GM23248 (cell line): Measurements from ENCODE around the gene AKT3. TPM values are rescaled to one million over a fixed set of nuclear protein-coding genes. Genes with fewer than 3 reads are reported as not detected.

Experiments used
- DNase-seq: peaks from one replicate; pipeline ENCODE4 v3.0.0-alpha.2; 2015
- H2AFZ ChIP-seq: fragments of 200-600 bp; sonication (generic); 2 replicates; pipeline ENCODE4 v1.6.1; 2016; ENCODE audit warnings: antibody characterized with exemption
- H3F3A ChIP-seq: fragments of 200-600 bp; sonication (generic); 2 replicates; pipeline ENCODE4 v1.6.1; 2016; ENCODE audit warnings: mild to moderate bottlenecking, antibody characterized with exemption, mixed run types; ENCODE audit not compliant: insufficient read depth
- H3K27ac ChIP-seq: fragments of 200-600 bp; sonication (generic); 2 replicates; pipeline ENCODE4 v1.5.1; 2016; ENCODE audit warnings: mild to moderate bottlenecking
- H3K27me3 ChIP-seq: fragments of 200-600 bp; sonication (generic); replicated peaks from 2 replicates; pipeline ENCODE4 v1.6.1; 2016; ENCODE audit warnings: mild to moderate bottlenecking; ENCODE audit not compliant: insufficient read depth
- H3K36me3 ChIP-seq: fragments of 200-600 bp; sonication (generic); 2 replicates; pipeline ENCODE4 v1.6.1; 2016; ENCODE audit warnings: low read depth, mild to moderate bottlenecking
- H3K4me1 ChIP-seq: fragments of 200-600 bp; sonication (generic); 2 replicates; pipeline ENCODE4 v1.6.1; 2016; ENCODE audit warnings: mild to moderate bottlenecking; ENCODE audit not compliant: insufficient read depth
- H3K4me2 ChIP-seq: fragments of 200-600 bp; sonication (generic); one replicate; pipeline ENCODE4 v1.6.1; 2016; ENCODE audit warnings: mild to moderate bottlenecking; ENCODE audit not compliant: unreplicated experiment
- H3K4me3 ChIP-seq: fragments of 200-600 bp; sonication (generic); 2 replicates; pipeline ENCODE4 v1.5.1; 2016; ENCODE audit warnings: mild to moderate bottlenecking
- H3K79me2 ChIP-seq: fragments of 200-600 bp; sonication (generic); 2 replicates; pipeline ENCODE4 v1.6.1; 2016; ENCODE audit warnings: mild to moderate bottlenecking; ENCODE audit not compliant: insufficient read depth
- H3K9ac ChIP-seq: fragments of 200-600 bp; sonication (generic); 2 replicates; pipeline ENCODE4 v1.6.1; 2016; ENCODE audit warnings: mild to moderate bottlenecking
- H3K9me2 ChIP-seq: fragments of 200-600 bp; sonication (generic); 2 replicates; pipeline ENCODE4 v1.6.1; 2016; ENCODE audit warnings: mixed run types, mild to moderate bottlenecking, moderate library complexity; ENCODE audit not compliant: insufficient read depth
- H3K9me3 ChIP-seq: fragments of 200-600 bp; sonication (generic); one replicate; pipeline ENCODE4 v1.6.1; 2017; ENCODE audit warnings: low read depth
- H4K20me1 ChIP-seq: fragments of 200-600 bp; sonication (generic); 2 replicates; pipeline ENCODE4 v1.6.0; 2016; ENCODE audit not compliant: insufficient read depth
- EZH2 ChIP-seq: fragments of 200-600 bp; sonication (generic); IDR thresholded peaks from 2 replicates; pipeline ENCODE4 v1.6.1; 2018; ENCODE audit warnings: antibody characterized with exemption, mild to moderate bottlenecking; ENCODE audit not compliant: insufficient read depth, poor library complexity, severe bottlenecking
- EZH2phosphoT487 ChIP-seq: fragments of 200-600 bp; sonication (generic); IDR thresholded peaks from 2 replicates; pipeline ENCODE4 v1.6.1; 2018; ENCODE audit warnings: antibody characterized with exemption, moderate library complexity, mild to moderate bottlenecking, low read depth; ENCODE audit not compliant: insufficient read depth
- WGBS, 2 experiments: methylation state at CpG; one replicate each; pipeline ENCODE4 v1.1.6; 2015 to 2017; ENCODE audit warnings: low lambda C conversion rate in 2 of 2, low coverage in 1 of 2; ENCODE audit errors: missing lambda C conversion rate in 2 of 2; 5-methylcytosine and 5-hydroxymethylcytosine counted together
- in situ Hi-C: fragments of 300-500 bp; cut with MboI; formaldehyde crosslinking; loops from 2 replicates; pipeline ENCODE4 v1.15.0; 2020
- polyA plus RNA-seq: library from polyadenylated mRNA; unstranded; fragments of >200 nt; fragmentation: Nextera tagmentation; extraction: Ambion mirVana; gene quantifications from 2 replicates; pipeline ENCODE4 v1.2.1, GENCODE V29; 2016
- total RNA-seq: library from RNA; depleted of rRNA; stranded (reverse); fragments of >200 nt; shearing (Covaris generic); gene quantifications from 2 replicates; pipeline ENCODE4 v1.2.3, GENCODE V29; 2014

AKT3 gene
- total and polyA plus RNA-seq, 2 experiments from 2014 or later: 9.1 to 31.2 TPM

DNA sequence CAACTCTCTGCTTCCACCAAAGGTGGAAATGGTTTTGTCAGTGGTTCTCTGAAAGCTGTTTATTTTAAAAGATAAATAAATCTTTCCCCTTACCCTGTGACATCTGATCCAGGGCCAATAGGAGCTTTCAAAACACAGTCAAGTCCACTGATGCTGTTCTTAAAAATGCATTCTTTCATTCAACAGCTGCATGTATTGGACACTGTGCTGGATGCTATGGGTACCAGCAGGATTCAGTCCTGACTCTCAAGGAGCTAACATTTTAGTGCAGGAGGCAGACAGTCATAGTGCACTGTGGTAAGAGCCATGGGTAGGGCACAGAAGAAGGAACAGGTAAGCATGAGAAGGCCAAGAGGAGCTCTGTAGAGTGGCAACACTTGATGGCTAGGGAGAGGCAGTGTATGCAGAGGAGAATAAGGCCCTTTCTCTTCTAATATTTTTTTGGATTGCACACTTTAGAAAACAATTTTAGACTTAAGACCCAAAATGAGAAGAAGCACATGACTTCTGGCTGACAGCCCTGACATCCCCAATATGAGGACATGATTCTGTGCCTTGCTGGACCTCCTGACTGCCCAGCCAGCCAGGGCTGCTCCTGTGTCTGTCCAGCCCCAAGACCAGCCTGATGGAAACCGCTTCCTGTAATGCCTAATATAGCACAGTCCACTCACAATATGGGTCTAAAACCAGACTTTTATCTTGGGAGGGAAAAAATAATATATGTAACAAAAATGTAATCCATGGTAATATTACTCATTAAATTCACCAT, 386.9 kb downstream of the AKT3 start:
- in situ Hi-C loops: no loop called here
- TF ChIP-seq EZH2phosphoT487: no peak
- no peak for TF ChIP-seq EZH2
- no peak for DNase-seq

DNA sequence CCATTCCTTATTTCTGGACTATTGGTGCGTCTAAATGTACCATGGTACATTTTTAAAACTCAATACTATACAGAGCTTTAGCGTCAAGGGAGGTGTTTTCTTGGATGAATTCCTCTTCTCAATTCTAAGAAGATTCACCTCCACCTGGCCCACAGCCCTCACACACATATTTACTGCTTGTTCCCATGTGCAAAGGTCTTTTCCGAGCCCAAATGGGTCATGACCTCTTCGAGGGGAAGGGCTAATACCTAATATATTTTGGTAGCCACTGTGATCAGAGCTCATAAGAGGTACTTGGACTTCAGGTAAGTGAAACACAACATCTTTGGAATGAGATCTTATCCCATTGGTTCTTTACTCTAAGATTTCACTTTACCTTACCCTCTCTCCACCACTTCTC, 388.3 kb downstream of the AKT3 start:
- no peaks in the 10 kb centered on the region for H3K9me2 ChIP-seq

More for the DNA sequence above, 386.9 kb downstream of the AKT3 start:
- no peak overlapping the region for H3K4me2 ChIP-seq
- H3K9ac ChIP-seq: no peak overlapping the region
- no peaks in the 10 kb centered on the region for H3K79me2 ChIP-seq
- no peak overlapping the region for H3K27ac ChIP-seq
- H3K36me3 ChIP-seq: no peaks in the 10 kb centered on the region
- no peak overlapping the region for H2AFZ ChIP-seq
- no peaks in the 10 kb centered on the region for H3K4me1 ChIP-seq
- H3K9me2 ChIP-seq: no peaks in the 10 kb centered on the region
- no peaks in the 10 kb centered on the region for H3K9me3 ChIP-seq
- no peaks in the 10 kb centered on the region for H4K20me1 ChIP-seq
- no peaks in the 10 kb centered on the region for H3K27me3 ChIP-seq
- WGBS, 2 experiments: 96 to 100% methylated on average over 1 of the region's 1 CpG
- H3K4me3 ChIP-seq: no peak overlapping the region
- H3F3A ChIP-seq: no peaks in the 10 kb centered on the region

DNA sequence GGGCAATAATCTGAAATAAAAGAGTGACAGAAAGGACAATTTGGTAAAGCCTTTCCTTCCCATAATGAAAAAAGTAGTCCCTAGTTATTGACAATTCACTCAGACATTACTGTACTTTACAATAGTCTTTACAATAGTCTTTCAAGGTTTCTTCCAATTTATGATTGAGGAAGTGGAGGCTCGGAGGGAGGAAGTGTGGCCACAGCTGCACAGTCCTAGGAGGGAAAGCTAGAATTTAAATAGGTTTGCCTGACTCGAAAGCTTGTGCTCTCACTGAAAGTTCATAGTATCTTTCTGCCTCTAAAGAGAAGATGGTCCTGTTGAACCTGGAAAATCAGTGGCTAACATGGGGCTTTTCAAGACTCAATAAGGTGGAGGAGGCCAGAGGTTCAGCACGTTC, 391.0 kb downstream of the AKT3 start:
- Histone ChIP-seq H3K79me2 (no peaks in the 10 kb centered on the region), H3F3A (no peaks in the 10 kb centered on the region), H4K20me1 (no peaks in the 10 kb centered on the region), H3K4me3 (no peak overlapping the region), H3K9me3 (no peaks in the 10 kb centered on the region), H2AFZ (no peak overlapping the region), H3K27me3 (no peaks in the 10 kb centered on the region), H3K9ac (no peak overlapping the region), H3K27ac (no peak overlapping the region), H3K9me2 (no peaks in the 10 kb centered on the region), H3K4me1 (no peaks in the 10 kb centered on the region), H3K36me3 (no peaks in the 10 kb centered on the region), H3K4me2 (no peak overlapping the region)
- DNase-seq: no peak
- in situ Hi-C loops: no loop called here
- TF ChIP-seq EZH2 (no peak), EZH2phosphoT487 (no peak)
- WGBS, 2 experiments: 94 to 96% methylated on average over 3 of the region's 3 CpGs

More for the DNA sequence above, 388.3 kb downstream of the AKT3 start:
- TF ChIP-seq EZH2phosphoT487 (no peak), EZH2 (no peak)
- Histone ChIP-seq H3K9ac (no peak overlapping the region), H3K9me3 (no peaks in the 10 kb centered on the region), H3F3A (no peaks in the 10 kb centered on the region), H2AFZ (no peak overlapping the region), H3K27me3 (no peaks in the 10 kb centered on the region), H3K27ac (no peak overlapping the region), H3K36me3 (no peaks in the 10 kb centered on the region), H3K4me1 (no peaks in the 10 kb centered on the region), H4K20me1 (no peaks in the 10 kb centered on the region), H3K79me2 (no peaks in the 10 kb centered on the region), H3K4me2 (no peak overlapping the region), H3K4me3 (no peak overlapping the region)
- no peak for DNase-seq
- in situ Hi-C loops: no loop called here
- 94 to 98% methylated on average over 4 of the region's 4 CpGs for WGBS, 2 experiments

DNA sequence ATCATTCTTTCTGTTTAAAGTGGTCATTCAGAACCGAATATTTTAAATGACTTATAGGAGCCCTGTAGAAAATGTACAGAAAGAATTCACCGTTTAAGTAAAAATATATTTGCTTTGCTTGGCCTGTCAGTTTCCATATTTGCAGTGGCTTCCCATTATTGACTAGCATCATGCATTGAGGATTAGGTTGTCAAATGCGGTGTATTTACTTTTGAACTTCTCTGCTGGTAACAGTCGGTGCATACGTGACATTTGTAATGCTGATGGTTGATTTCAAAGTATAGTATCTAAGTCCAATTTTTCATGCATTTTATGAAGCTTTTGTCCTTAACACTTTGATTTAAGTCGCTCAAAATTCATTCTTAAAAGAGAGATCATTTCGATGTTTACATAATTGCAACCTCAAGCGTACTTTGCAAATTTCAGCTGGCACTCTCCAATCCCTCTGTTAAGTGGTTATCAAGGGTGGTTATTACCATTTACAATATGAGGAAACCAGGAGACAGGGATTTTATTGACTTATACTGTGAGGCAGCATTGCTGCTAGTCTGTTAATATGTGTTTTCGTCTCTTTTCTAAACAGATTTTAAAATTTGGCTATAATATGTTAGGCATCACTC, 392.6 kb downstream of the AKT3 start:
- H3K27me3 ChIP-seq: no peaks in the 10 kb centered on the region
- no peak overlapping the region for H3K4me2 ChIP-seq
- no peak overlapping the region for H3K27ac ChIP-seq
- no peaks in the 10 kb centered on the region for H3K79me2 ChIP-seq
- no peaks in the 10 kb centered on the region for H3K4me1 ChIP-seq
- no peak overlapping the region for H3K9ac ChIP-seq
- no peak overlapping the region for H2AFZ ChIP-seq
- TF ChIP-seq EZH2phosphoT487: no peak
- TF ChIP-seq EZH2: no peak
- H3K4me3 ChIP-seq: no peak overlapping the region
- H3F3A ChIP-seq: no peaks in the 10 kb centered on the region
- no peaks in the 10 kb centered on the region for H3K36me3 ChIP-seq
- no peak for DNase-seq
- no peaks in the 10 kb centered on the region for H4K20me1 ChIP-seq
- H3K9me2 ChIP-seq: no peaks in the 10 kb centered on the region
- 97 to 99% methylated on average over 9 of the region's 9 CpGs for WGBS, 2 experiments
- H3K9me3 ChIP-seq: no peaks in the 10 kb centered on the region
- in situ Hi-C loops: no loop called here
